Measurements from ENCODE around the gene OR10H2.
"Not testable (repeated sequence)": the region's sequence is repeated elsewhere in the genome, so short reads cannot be mapped to it uniquely, and the experiment has no call there.

Gene OR10H2

GRCh38 chr19:15727724-15728123 lies at the start of gene OR10H2:
Gene OR10H2 (plus strand): TSS chr19:15728024. CDS start chr19:15728044, 20 bp downstream.
- DNase-seq: no peak

- no peak for DNase-seq
Observed at GRCh38 chr19:15679089-15679488, 48.7 kb upstream of the OR10H2 start.

GRCh38 chr19:15679865-15680264 lies 48.0 kb upstream of the OR10H2 start:
- DNase-seq: not testable (repeated sequence)

- no peak for DNase-seq
Observed at GRCh38 chr19:15680478-15681322, 47.1 kb upstream of the OR10H2 start.

- DNase-seq: no peak
Observed at GRCh38 chr19:15683411-15683810, 44.4 kb upstream of the OR10H2 start.

- no peak for DNase-seq
Observed at GRCh38 chr19:15684828-15685227, 43.0 kb upstream of the OR10H2 start.

GRCh38 chr19:15696654-15697194 lies 31.1 kb upstream of the OR10H2 start:
- DNase-seq: no peak

- DNase-seq: no peak
Observed at GRCh38 chr19:15701757-15702533, 25.9 kb upstream of the OR10H2 start.

- DNase-seq: peak; percentile 40
Observed at GRCh38 chr19:15702534-15702930, 25.3 kb upstream of the OR10H2 start.

- DNase-seq: no peak
Observed at GRCh38 chr19:15714638-15715037, 13.2 kb upstream of the OR10H2 start.

GRCh38 chr19:15715642-15716041 lies 12.2 kb upstream of the OR10H2 start:
- no peak for DNase-seq

- DNase-seq: no peak
Observed at GRCh38 chr19:15717809-15718208, 10.0 kb upstream of the OR10H2 start.

- no peak for DNase-seq
Observed at GRCh38 chr19:15721268-15721667, 6.6 kb upstream of the OR10H2 start.

GRCh38 chr19:15722956-15723355 lies 4.9 kb upstream of the OR10H2 start:
- DNase-seq: peak; percentile 5

- no peak for DNase-seq
Observed at GRCh38 chr19:15730538-15730937, 2.7 kb downstream of the OR10H2 start.

GRCh38 chr19:15732388-15732787 lies 4.6 kb downstream of the OR10H2 start:
- no peak for DNase-seq

GRCh38 chr19:15733895-15734294 lies 6.1 kb downstream of the OR10H2 start:
- no peak for DNase-seq

GRCh38 chr19:15737722-15738121 lies 9.9 kb downstream of the OR10H2 start, which contains the start of gene OR10H3:
Gene OR10H3 (plus strand): TSS chr19:15737985. CDS start chr19:15741393, 3,408 bp downstream.
- no peak for DNase-seq

- DNase-seq: no peak
Observed at GRCh38 chr19:15740785-15741184, 13.0 kb downstream of the OR10H2 start.

GRCh38 chr19:15748239-15748638 lies 20.4 kb downstream of the OR10H2 start:
- no peak for DNase-seq

GRCh38 chr19:15758379-15758778 lies 30.6 kb downstream of the OR10H2 start:
- no peak for DNase-seq

GRCh38 chr19:15759962-15760565 lies 32.2 kb downstream of the OR10H2 start:
- peak; percentile 14 for DNase-seq

- DNase-seq: no peak
Observed at GRCh38 chr19:15769586-15769985, 41.8 kb downstream of the OR10H2 start.

Data from stimulated activated CD4-positive, alpha-beta T cell treated with anti-CD3 and anti-CD28 coated beads, Interleukin-15, amount 100 ng/mL, for 24 hours (primary cell).